Measurements from ENCODE around the gene DHFR. TPM values are rescaled to one million over a fixed set of nuclear protein-coding genes. Genes with fewer than 3 reads are reported as not detected.

DHFR gene
- total and polyA plus RNA-seq, 2 of the 8 experiments (the other 6 are each of a cell fraction or from before 2014, with no cell fraction given): 46.4 to 88.9 TPM

GRCh38 chr5:80688648-80689420 lies 34.1 kb upstream of the DHFR start (continued):
- TF ChIP-seq BRCA1 (IDR thresholded peaks at IDR 0.05; ENCODE audit: low read depth, low read length): no peak
- TF ChIP-seq PHF8 (conservative IDR thresholded peaks at IDR 0.05; ENCODE audit: low read depth, low read length): no peak
- no peak for TF ChIP-seq FOSL1 (IDR thresholded peaks at IDR 0.05; ENCODE audit: insufficient read depth, low read depth, low read length)
